Iris pigment epithelial cell (primary cell): ENCODE measurements around the gene LARGE2.

ENCODE experiments used
- DNase-seq: peaks from one replicate; pipeline ENCODE4 v3.0.0-alpha.2; 2011; ENCODE audit warnings: low read depth

LARGE2 gene

GRCh38 chr11:45961751-45962240, 39.3 kb downstream of the LARGE2 start:
- no peak for DNase-seq

- peak; percentile 75 for DNase-seq
Measured at GRCh38 chr11:45964911-45965389, 42.5 kb downstream of the LARGE2 start.

- DNase-seq: no peak
Measured at GRCh38 chr11:45967506-45967905, 45.0 kb downstream of the LARGE2 start.

- DNase-seq: no peak
Measured at GRCh38 chr11:45968901-45969300, 46.4 kb downstream of the LARGE2 start.

GRCh38 chr11:45973601-45974000, 51.1 kb downstream of the LARGE2 start:
- no peak for DNase-seq

- no peak for DNase-seq
Measured at GRCh38 chr11:45974806-45975205, 52.4 kb downstream of the LARGE2 start.
